GM12878 (cell line): ENCODE results near the gene VEPH1. TPM values are rescaled to one million over a fixed set of nuclear protein-coding genes. Genes with fewer than 3 reads are reported as not detected.

Experiments used
- ATAC-seq: fragments of 200-7000 bp; cut with Tn5 transposase; 3 replicates; pipeline ENCODE4 v1.9.1; 2020; ENCODE audit warnings: mild to moderate bottlenecking, moderate library complexity
- BruUV-seq: library from RNA; stranded (reverse); fragments of 400-500 nt; replicated peaks from 2 replicates; lab custom pipeline; 2021; lab: Mats Ljungman, UMichigan
- CTCF ChIA-PET: fragments of 300-600 bp; sonication (Branson Sonifier 250); formaldehyde crosslinking; extraction: SDS; loops from one replicate; lab custom pipeline; 2021; ENCODE audit warnings: inconsistent platforms; lab: Yijun Ruan, JAX
- POLR2A ChIA-PET: fragments of 350-600 bp; formaldehyde crosslinking; extraction: SDS; loops from one replicate; lab custom pipeline; 2021; ENCODE audit warnings: inconsistent platforms; lab: Charles Lee
- RAD21 ChIA-PET: fragments of 300-600 bp; sonication (Branson Sonifier 250); formaldehyde crosslinking; loops from one replicate; lab custom pipeline; 2023; ENCODE audit warnings: antibody characterized with exemption; ENCODE audit not compliant: unreplicated experiment; lab: Charles Lee
- SMC1A ChIA-PET: fragments of 300-600 bp; sonication (Branson Sonifier 250); formaldehyde crosslinking; loops from one replicate; lab custom pipeline; 2023; ENCODE audit not compliant: unreplicated experiment, uncharacterized antibody; lab: Charles Lee
- DNase-seq: peaks from one replicate; pipeline ENCODE4 v3.0.0-alpha.2; 2011; ENCODE audit warnings: low read depth, low spot score
- FAIRE-seq: peaks from 3 replicates; lab custom pipeline; 2011; peaks lifted over from hg19 to GRCh38; lab: Jason Lieb, UNC
- H2AFZ ChIP-seq: 2 replicates; pipeline ENCODE4 v1.6.0; 2011; ENCODE audit warnings: low read depth, low read length, control low read depth; ENCODE audit not compliant: control insufficient read depth
- H3K27ac ChIP-seq: 2 replicates; pipeline ENCODE4 v1.5.1; 2011; ENCODE audit warnings: control low read depth; ENCODE audit not compliant: control insufficient read depth, insufficient read depth
- H3K27me3 ChIP-seq, 2 experiments: replicated peaks in 1 of 2; 2 replicates each; pipeline versions ENCODE4 v1.6.0 to v1.6.1; 2011; ENCODE audit warnings: low read length in 1 of 2; ENCODE audit not compliant: control insufficient read depth in 2 of 2, insufficient read depth in 2 of 2
- H3K36me3 ChIP-seq, 2 experiments: 2 replicates each; pipeline ENCODE4 v1.5.1; 2011; ENCODE audit warnings: low read length in 1 of 2; ENCODE audit not compliant: control insufficient read depth in 2 of 2, insufficient read depth in 2 of 2
- H3K4me1 ChIP-seq: 2 replicates; pipeline ENCODE4 v1.6.1; 2011; ENCODE audit warnings: mild to moderate bottlenecking, low read length, moderate library complexity, mixed read lengths; ENCODE audit not compliant: control insufficient read depth, insufficient read depth
- H3K4me2 ChIP-seq: 2 replicates; pipeline ENCODE4 v1.6.0; 2011; ENCODE audit warnings: control low read depth; ENCODE audit not compliant: control insufficient read depth, insufficient read depth
- H3K4me3 ChIP-seq: fragments of 200-600 bp; sonication (generic); 2 replicates; pipeline ENCODE4 v1.5.1; 2016
- H3K79me2 ChIP-seq: 2 replicates; pipeline ENCODE4 v1.6.0; 2011; ENCODE audit warnings: low read length; ENCODE audit not compliant: control insufficient read depth, insufficient read depth
- H3K9ac ChIP-seq: 2 replicates; pipeline ENCODE4 v1.8.0; 2011; ENCODE audit warnings: low read length, control low read depth, mixed read lengths; ENCODE audit not compliant: control insufficient read depth, insufficient read depth
- H3K9me3 ChIP-seq: replicated peaks from 3 replicates; pipeline ENCODE4 v1.5.1; 2011; ENCODE audit warnings: mild to moderate bottlenecking, low read length; ENCODE audit not compliant: control insufficient read depth, insufficient read depth
- H4K20me1 ChIP-seq: 2 replicates; pipeline ENCODE4 v1.6.0; 2011; ENCODE audit not compliant: control insufficient read depth, insufficient read depth
- ASH2L ChIP-seq: fragments of 300-600, 200-600 bp; sonication (generic); IDR thresholded peaks from 2 replicates; pipeline ENCODE4 v1.6.1; 2017; ENCODE audit warnings: low read depth, mild to moderate bottlenecking, borderline replicate concordance
- ATF7 ChIP-seq: fragments of 450-650 bp; IDR thresholded peaks from 2 replicates; pipeline ENCODE4 v1.6.1; 2016; ENCODE audit warnings: low read depth, mild to moderate bottlenecking
- CBX5 ChIP-seq: sonication (generic); IDR thresholded peaks from 2 replicates; pipeline ENCODE4 v1.6.1; 2016; ENCODE audit warnings: low read depth, moderate library complexity, mild to moderate bottlenecking, inconsistent platforms
- CHD1 ChIP-seq: IDR thresholded peaks from 2 replicates; pipeline ENCODE4 v1.6.1; 2012; ENCODE audit warnings: low read depth, low read length, improper control_type of control experiment
- ESRRA ChIP-seq: IDR thresholded peaks from 2 replicates; pipeline ENCODE4 v1.6.1; 2012; ENCODE audit warnings: mild to moderate bottlenecking, low read length, improper control_type of control experiment
- ETV6 ChIP-seq, 2 experiments: fragments of 450-650 bp in 1 of 2; IDR thresholded peaks in 1 of 2; conservative IDR thresholded peaks in 1 of 2; 2 replicates each; pipeline ENCODE4 v1.6.1; 2014; ENCODE audit warnings: antibody characterized with exemption in 1 of 2, borderline replicate concordance in 1 of 2, low read depth in 1 of 2, mild to moderate bottlenecking in 1 of 2, moderate library complexity in 1 of 2
- IKZF1 ChIP-seq: fragments of 450-650 bp; conservative IDR thresholded peaks from 2 replicates; pipeline ENCODE4 v1.6.1; 2017; ENCODE audit warnings: antibody characterized with exemption, mild to moderate bottlenecking
- LARP7 ChIP-seq: fragments of 450-650 bp; IDR thresholded peaks from 2 replicates; pipeline ENCODE4 v1.6.1; 2017; ENCODE audit warnings: mild to moderate bottlenecking
- NBN ChIP-seq: fragments of 450-650 bp; IDR thresholded peaks from 2 replicates; pipeline ENCODE4 v1.6.1; 2016
- RCOR1 ChIP-seq: conservative IDR thresholded peaks from 2 replicates; pipeline ENCODE4 v1.6.1; 2012; ENCODE audit warnings: low read depth, low read length, improper control_type of control experiment
- SMAD5 ChIP-seq: IDR thresholded peaks from 2 replicates; pipeline ENCODE4 v1.6.1; 2016; ENCODE audit warnings: antibody characterized with exemption, low read depth
- SREBF1 ChIP-seq: IDR thresholded peaks from 2 replicates; pipeline ENCODE4 v1.6.1; 2012; ENCODE audit warnings: mild to moderate bottlenecking, low read length
- SRF ChIP-seq, 2 experiments: IDR thresholded peaks; 2 replicates each; pipeline ENCODE4 v1.6.1; 2011; ENCODE audit warnings: low read depth in 2 of 2, low read length in 2 of 2, mild to moderate bottlenecking in 1 of 2, moderate library complexity in 1 of 2
- ZNF622 ChIP-seq: fragments of 450-650 bp; IDR thresholded peaks from 2 replicates; pipeline ENCODE4 v1.6.1; 2017; ENCODE audit warnings: mild to moderate bottlenecking, inconsistent platforms
- WGBS: methylation state at CpG from one replicate; pipeline ENCODE4 v1.1.6; 2016; ENCODE audit warnings: low lambda C conversion rate; ENCODE audit not compliant: insufficient replicate concordance, insufficient coverage; ENCODE audit errors: missing lambda C conversion rate; 5-methylcytosine and 5-hydroxymethylcytosine counted together
- in situ Hi-C: fragments of 300-500 bp; cut with MboI; formaldehyde crosslinking; loops from 9 replicates; pipeline ENCODE4 v1.14.3; 2018; ENCODE audit warnings: mixed read lengths
- intact Hi-C: fragments of 100-400 bp; cut with micrococcal nuclease; formaldehyde crosslinking; loops from one replicate; pipeline ENCODE4 v1.14.2; 2022; ENCODE audit not compliant: unreplicated experiment
- polyA plus RNA-seq, 11 experiments: library from polyadenylated mRNA; depleted of rRNA in 4 of 11; unstranded in 6 of 11; stranded (reverse) in 5 of 11; fragments of >200 nt; fragmentation: Nextera tagmentation in 4 of 11; fragmentation: Illumina TruSeq in 1 of 11; extraction: Ambion mirVana in 4 of 11; extraction: Trizol in 1 of 11; gene quantifications; 1 replicate in 1 of 11; 2 replicates in 10 of 11; pipeline versions ENCODE4 v1.2.1 to v1.2.3, GENCODE V29; 2011 to 2016; ENCODE audit warnings: inconsistent platforms in 2 of 11, missing spikeins in 2 of 11, low read depth in 1 of 11
- total RNA-seq, 4 experiments: library from RNA; depleted of rRNA in 3 of 4; stranded (reverse); fragments of >200 nt in 3 of 4; fragmentation: Illumina TruSeq in 1 of 4; extraction: Trizol in 1 of 4; gene quantifications; 2 replicates each; pipeline versions ENCODE4 v1.2.1 to v1.2.3, GENCODE V29; 2013 to 2021
- TF ChIP-seq, protein P1 (sequence below): IDR thresholded peaks from 2 replicates; pipeline ENCODE4 v1.6.1; 2012; ENCODE audit warnings: low read depth, low read length, improper control_type of control experiment
- TF ChIP-seq, protein P2 (sequence below): fragments of 450-650 bp; IDR thresholded peaks from 2 replicates; pipeline ENCODE4 v1.6.1; 2016; ENCODE audit warnings: mild to moderate bottlenecking, moderate library complexity, borderline replicate concordance

VEPH1 gene
- total and polyA plus RNA-seq, 10 of the 15 experiments (the other 5 are each of a cell fraction or from before 2014, with no cell fraction given) = 0.04 to 0.26 (median 0.17) TPM; not detected in 7

DNA sequence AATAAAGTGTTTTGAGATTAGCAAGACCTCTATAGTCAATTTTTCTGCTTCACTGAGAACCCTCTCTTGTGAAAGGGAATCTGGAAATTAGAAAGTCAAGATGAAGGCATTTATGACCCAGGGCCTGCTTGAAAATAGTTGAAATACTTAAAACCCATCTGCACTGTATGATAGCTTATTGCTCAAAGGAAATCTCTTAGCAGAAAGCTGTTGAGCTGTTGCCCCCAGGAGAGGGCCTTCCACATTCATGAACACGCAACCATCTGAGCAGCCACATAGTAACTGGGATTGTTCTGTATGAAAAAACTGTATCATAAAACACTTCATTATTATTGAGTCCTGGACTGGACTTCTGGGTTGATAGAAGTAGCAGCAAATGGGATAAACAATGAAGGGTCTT lies 173.0 kb downstream of the VEPH1 start:
- RAD21 ChIA-PET = no interaction called here
- no peak for FAIRE-seq

DNA sequence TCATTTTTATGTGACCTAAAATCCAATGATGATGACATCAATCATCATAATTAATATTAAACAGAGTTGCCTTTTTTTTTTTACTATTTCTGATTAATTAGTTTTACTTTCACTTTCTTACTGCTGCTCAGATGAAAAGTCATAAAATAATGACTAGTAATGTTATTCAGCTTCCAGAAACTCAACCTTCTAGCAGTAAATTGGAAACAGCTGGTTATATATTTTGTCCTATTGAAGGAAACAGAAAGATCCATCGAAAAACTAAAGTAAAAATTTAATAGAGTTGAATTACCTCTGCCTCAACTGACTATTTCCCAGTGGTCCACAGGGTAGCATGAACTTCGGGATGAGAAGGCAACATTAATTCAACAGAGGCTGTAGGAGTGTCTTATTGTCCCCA lies 173.7 kb downstream of the VEPH1 start:
- BruUV-seq = no TSS peak
- in situ Hi-C loops (no loop called here), intact Hi-C loops (no loop called here)
- POLR2A ChIA-PET = no interaction called here
- no peak for DNase-seq
- 0% methylated on average over 2 of the region's 2 CpGs for WGBS
- H3K4me2 ChIP-seq = no peak overlapping the region
- H3K79me2 ChIP-seq = no peaks in the 10 kb centered on the region
- H2AFZ ChIP-seq = no peak overlapping the region
- no peak overlapping the region for H3K4me3 ChIP-seq
- H3K4me1 ChIP-seq = no peaks in the 10 kb centered on the region
- RAD21 ChIA-PET = no interaction called here
- no peaks in the 10 kb centered on the region for H3K9me3 ChIP-seq
- H3K27ac ChIP-seq = no peak overlapping the region
- no peaks in the 10 kb centered on the region; a peak in 1 of 4 replicates for H3K27me3 ChIP-seq
- SMC1A ChIA-PET = no interaction called here
- H3K9ac ChIP-seq = no peak overlapping the region
- no peak for FAIRE-seq
- CTCF ChIA-PET = interaction anchor here (0.6 kb wide), 1 partner anchor 262 kb away, joined by 3 read pairs; no protein-coding TSS in a partner anchor
- H4K20me1 ChIP-seq = no peaks in the 10 kb centered on the region
- no peaks in the 10 kb centered on the region for H3K36me3 ChIP-seq
- no peak for ATAC-seq
- TF ChIP-seq ZNF622 (no peak), NBN (no peak), RCOR1 (no peak), ATF7 (no peak), LARP7 (no peak), IKZF1 (no peak), CHD1 (no peak), SRF (IDR thresholded peaks at IDR 0.05; ENCODE audit: low read depth in 2 of 2, low read length in 2 of 2) (no peak)
- TF ChIP-seq, protein P1, sequence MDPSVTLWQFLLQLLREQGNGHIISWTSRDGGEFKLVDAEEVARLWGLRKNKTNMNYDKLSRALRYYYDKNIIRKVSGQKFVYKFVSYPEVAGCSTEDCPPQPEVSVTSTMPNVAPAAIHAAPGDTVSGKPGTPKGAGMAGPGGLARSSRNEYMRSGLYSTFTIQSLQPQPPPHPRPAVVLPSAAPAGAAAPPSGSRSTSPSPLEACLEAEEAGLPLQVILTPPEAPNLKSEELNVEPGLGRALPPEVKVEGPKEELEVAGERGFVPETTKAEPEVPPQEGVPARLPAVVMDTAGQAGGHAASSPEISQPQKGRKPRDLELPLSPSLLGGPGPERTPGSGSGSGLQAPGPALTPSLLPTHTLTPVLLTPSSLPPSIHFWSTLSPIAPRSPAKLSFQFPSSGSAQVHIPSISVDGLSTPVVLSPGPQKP = no peak
- TF ChIP-seq, protein P2, sequence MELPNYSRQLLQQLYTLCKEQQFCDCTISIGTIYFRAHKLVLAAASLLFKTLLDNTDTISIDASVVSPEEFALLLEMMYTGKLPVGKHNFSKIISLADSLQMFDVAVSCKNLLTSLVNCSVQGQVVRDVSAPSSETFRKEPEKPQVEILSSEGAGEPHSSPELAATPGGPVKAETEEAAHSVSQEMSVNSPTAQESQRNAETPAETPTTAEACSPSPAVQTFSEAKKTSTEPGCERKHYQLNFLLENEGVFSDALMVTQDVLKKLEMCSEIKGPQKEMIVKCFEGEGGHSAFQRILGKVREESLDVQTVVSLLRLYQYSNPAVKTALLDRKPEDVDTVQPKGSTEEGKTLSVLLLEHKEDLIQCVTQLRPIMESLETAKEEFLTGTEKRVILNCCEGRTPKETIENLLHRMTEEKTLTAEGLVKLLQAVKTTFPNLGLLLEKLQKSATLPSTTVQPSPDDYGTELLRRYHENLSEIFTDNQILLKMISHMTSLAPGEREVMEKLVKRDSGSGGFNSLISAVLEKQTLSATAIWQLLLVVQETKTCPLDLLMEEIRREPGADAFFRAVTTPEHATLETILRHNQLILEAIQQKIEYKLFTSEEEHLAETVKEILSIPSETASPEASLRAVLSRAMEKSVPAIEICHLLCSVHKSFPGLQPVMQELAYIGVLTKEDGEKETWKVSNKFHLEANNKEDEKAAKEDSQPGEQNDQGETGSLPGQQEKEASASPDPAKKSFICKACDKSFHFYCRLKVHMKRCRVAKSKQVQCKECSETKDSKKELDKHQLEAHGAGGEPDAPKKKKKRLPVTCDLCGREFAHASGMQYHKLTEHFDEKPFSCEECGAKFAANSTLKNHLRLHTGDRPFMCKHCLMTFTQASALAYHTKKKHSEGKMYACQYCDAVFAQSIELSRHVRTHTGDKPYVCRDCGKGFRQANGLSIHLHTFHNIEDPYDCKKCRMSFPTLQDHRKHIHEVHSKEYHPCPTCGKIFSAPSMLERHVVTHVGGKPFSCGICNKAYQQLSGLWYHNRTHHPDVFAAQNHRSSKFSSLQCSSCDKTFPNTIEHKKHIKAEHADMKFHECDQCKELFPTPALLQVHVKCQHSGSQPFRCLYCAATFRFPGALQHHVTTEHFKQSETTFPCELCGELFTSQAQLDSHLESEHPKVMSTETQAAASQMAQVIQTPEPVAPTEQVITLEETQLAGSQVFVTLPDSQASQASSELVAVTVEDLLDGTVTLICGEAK = no peak

More for the DNA sequence above, 173.0 kb downstream of the VEPH1 start:
- no peaks in the 10 kb centered on the region for H3K36me3 ChIP-seq
- no peak overlapping the region for H3K4me2 ChIP-seq
- whole genome bisulfite sequencing = 84% methylated on average over 1 of the region's 1 CpG
- H3K27me3 ChIP-seq = no peaks in the 10 kb centered on the region; a peak in 1 of 4 replicates
- intact Hi-C loops = no loop called here
- H3K27ac ChIP-seq = no peak overlapping the region
- no peak for DNase-seq
- no peak overlapping the region for H3K4me3 ChIP-seq
- H3K4me1 ChIP-seq = no peaks in the 10 kb centered on the region
- ChIA-PET CTCF (no interaction called here), POLR2A (no interaction called here), SMC1A (interaction anchor here (0.9 kb wide), 1 partner anchor 23 kb away, joined by 3 read pairs; no protein-coding TSS in a partner anchor)
- H4K20me1 ChIP-seq = no peaks in the 10 kb centered on the region
- no TSS peak for BruUV-seq
- ATAC-seq = no peak
- H3K9me3 ChIP-seq = no peaks in the 10 kb centered on the region
- H2AFZ ChIP-seq = no peak overlapping the region
- TF ChIP-seq ESRRA = no peak
- no peak for TF ChIP-seq SREBF1
- TF ChIP-seq ASH2L = no peak
- TF ChIP-seq SMAD5 = no peak
- TF ChIP-seq CBX5 = no peak
- no peak for TF ChIP-seq ETV6 (conservative IDR thresholded peaks at IDR 0.05 in 1 of 2, IDR thresholded peaks at IDR 0.05 in 1 of 2; ENCODE audit: borderline replicate concordance in 1 of 2, low read depth in 1 of 2)
- no peak overlapping the region for H3K9ac ChIP-seq
- H3K79me2 ChIP-seq = no peaks in the 10 kb centered on the region
- in situ Hi-C loops = no loop called here
